ENCODE measurements around the gene RAB28. TPM values are rescaled to one million over a fixed set of nuclear protein-coding genes. Genes with fewer than 3 reads are reported as not detected.
"Not testable (repeated sequence)": the region's sequence is repeated elsewhere in the genome, so short reads cannot be mapped to it uniquely, and the experiment has no call there.

The RAB28 gene
- total and polyA plus RNA-seq, 4 donors: 14.7 to 20.6 (median 18.1) TPM

DNA sequence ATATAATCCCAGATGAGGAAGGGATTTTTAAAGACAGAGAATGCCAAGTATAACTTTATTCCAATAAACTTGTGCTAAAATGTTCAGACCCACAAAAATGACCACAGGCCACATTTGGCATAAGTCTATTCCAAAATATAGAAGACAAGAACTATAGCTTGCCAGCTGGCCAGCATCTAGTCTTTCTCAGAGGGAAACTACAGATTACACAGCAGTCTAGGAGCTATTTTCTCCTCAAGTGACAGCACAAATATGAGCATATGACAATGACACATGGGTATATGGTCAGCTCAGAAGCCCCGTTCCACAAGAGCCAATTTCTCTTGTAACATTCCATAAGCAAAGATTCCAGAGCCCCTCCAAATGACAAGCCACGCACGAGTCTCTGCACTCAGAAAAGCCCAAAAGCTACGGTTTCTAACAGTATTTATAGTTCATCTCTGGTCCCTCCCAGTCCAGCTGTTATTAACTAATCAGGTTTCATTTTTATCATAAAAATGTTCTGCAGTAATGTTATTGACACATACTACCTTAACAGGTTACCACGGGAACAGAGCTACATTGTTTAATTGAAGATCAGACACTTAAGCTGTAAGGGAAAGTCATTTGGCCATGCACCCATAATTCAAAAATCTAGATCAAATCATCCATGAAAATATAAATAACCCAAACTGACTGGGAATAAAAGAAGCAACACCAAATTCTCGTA lies 70.3 kb downstream of the RAB28 start:
- WGBS, 2 donors: 13 to 20% methylated on average over 6 of the region's 6 CpGs
- H3K36me3 ChIP-seq (ENCODE audit: control insufficient read depth in 1 of 2, insufficient read depth in 2 of 2, low read length in 1 of 2): no peaks in the 10 kb centered on the region
- H3K4me3 ChIP-seq (ENCODE audit: low read length in 2 of 2): no peak overlapping the region
- peaks cover 0 to 4% of the 10 kb centered on the region in 2 donors for H3K4me1 ChIP-seq (ENCODE audit: control insufficient read depth in 1 of 2, insufficient read depth in 2 of 2, low read length in 2 of 2)
- intact Hi-C loops (cut with DNase I): no loop called here
- H3K9me3 ChIP-seq (ENCODE audit: control insufficient read depth, low read length): no peaks in the 10 kb centered on the region
- no peak overlapping the region for H3K27ac ChIP-seq (ENCODE audit: low read depth in 1 of 2, low read length in 2 of 2)
- DNase-seq (no peak), ATAC-seq (ENCODE audit: low FRiP score) (no peak)
- H3K27me3 ChIP-seq (ENCODE audit: control insufficient read depth in 1 of 2, insufficient read depth in 2 of 2, low read length in 1 of 2): no peaks in the 10 kb centered on the region

DNA sequence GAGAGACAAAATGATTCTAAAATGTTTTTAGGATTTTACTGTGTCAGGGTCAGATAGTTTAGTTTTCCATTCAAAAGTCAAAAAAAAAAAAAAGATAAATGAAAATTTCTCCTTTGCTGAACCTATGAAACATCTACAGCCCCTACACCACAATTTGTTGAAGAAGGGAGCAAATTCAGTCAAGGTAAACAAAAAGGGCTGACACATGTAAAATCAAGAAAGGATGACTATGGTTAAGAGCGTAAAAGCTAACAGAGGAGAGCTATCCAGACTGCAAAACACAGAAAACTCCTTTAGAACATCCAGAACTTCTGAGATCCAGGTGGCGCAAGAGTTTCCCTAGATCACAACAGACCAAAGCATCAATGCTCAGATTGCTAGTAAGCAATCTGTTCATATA lies 72.2 kb downstream of the RAB28 start:
- 49 to 50% methylated on average over 2 of the region's 2 CpGs for WGBS, 2 donors
- no peak overlapping the region for H3K27ac ChIP-seq (ENCODE audit: low read depth in 1 of 2, low read length in 2 of 2)
- H3K27me3 ChIP-seq (ENCODE audit: control insufficient read depth in 1 of 2, insufficient read depth in 2 of 2, low read length in 1 of 2): no peaks in the 10 kb centered on the region
- no peaks in the 10 kb centered on the region for H3K9me3 ChIP-seq (ENCODE audit: control insufficient read depth, low read length)
- no peak overlapping the region for H3K4me3 ChIP-seq (ENCODE audit: low read length in 2 of 2)
- intact Hi-C loops (cut with DNase I): no loop called here
- ATAC-seq (ENCODE audit: low FRiP score) (no peak), DNase-seq (no peak)
- no peaks in the 10 kb centered on the region for H3K36me3 ChIP-seq (ENCODE audit: control insufficient read depth in 1 of 2, insufficient read depth in 2 of 2, low read length in 1 of 2)
- peaks cover 0 to 4% of the 10 kb centered on the region in 2 donors for H3K4me1 ChIP-seq (ENCODE audit: control insufficient read depth in 1 of 2, insufficient read depth in 2 of 2, low read length in 2 of 2)

DNA sequence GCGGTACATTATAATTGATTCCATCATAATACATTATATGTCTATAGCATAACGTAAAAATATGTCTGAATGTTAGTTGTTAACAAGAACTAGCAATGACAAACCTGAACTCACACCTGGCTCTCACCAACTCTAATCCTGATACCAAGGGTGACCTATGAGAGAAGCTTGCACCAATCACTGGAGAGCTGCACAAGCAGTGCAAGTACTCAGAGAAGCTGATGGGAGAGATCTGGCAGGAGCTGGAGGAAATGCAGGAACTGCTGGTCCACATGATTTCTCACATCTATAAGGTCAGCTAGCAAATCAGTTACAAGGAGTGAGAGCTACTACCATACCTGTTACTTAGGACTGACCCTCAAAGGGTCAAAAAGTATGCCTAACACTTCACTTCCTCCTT lies 74.8 kb downstream of the RAB28 start:
- WGBS, 2 donors: 97 to 98% methylated on average over 2 of the region's 2 CpGs
- intact Hi-C loops (cut with DNase I): no loop called here
- H3K36me3 ChIP-seq (ENCODE audit: control insufficient read depth in 1 of 2, insufficient read depth in 2 of 2, low read length in 1 of 2): no peaks in the 10 kb centered on the region

DNA sequence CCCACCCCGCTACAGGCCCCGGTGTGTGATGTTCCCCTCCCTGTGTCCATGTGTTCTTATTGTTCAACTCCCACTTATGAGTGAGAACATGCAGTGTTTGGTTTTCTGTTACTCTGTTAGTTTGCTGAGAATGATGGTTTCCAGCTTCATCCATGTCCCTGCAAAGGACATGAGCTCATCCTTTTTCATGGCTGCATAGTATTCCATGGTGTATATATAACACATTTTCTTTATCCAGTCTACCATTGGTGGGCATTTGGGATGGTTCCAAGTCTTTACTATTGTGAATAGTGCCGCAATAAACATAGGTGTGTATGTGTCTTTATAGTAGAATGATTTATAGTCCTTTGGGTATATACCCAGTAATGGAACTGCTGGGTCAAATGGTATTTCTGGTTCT lies 78.0 kb downstream of the RAB28 start:
- 97 to 99% methylated on average over 3 of the region's 3 CpGs for WGBS, 2 donors
- H3K27ac ChIP-seq (ENCODE audit: low read depth in 1 of 2, low read length in 2 of 2); ATAC-seq (ENCODE audit: low FRiP score); H3K4me3 ChIP-seq (ENCODE audit: low read length in 2 of 2); intact Hi-C loops (cut with DNase I); H3K9me3 ChIP-seq (ENCODE audit: control insufficient read depth, low read length); H3K27me3 ChIP-seq (ENCODE audit: control insufficient read depth in 1 of 2, insufficient read depth in 2 of 2, low read length in 1 of 2); H3K4me1 ChIP-seq (ENCODE audit: control insufficient read depth in 1 of 2, insufficient read depth in 2 of 2, low read length in 2 of 2); H3K36me3 ChIP-seq (ENCODE audit: control insufficient read depth in 1 of 2, insufficient read depth in 2 of 2, low read length in 1 of 2); DNase-seq: not testable (repeated sequence)

More for the DNA sequence above, 74.8 kb downstream of the RAB28 start:
- H3K27ac ChIP-seq (ENCODE audit: low read depth in 1 of 2, low read length in 2 of 2): no peak overlapping the region
- DNase-seq (no peak), ATAC-seq (ENCODE audit: low FRiP score) (no peak)
- no peaks in the 10 kb centered on the region for H3K9me3 ChIP-seq (ENCODE audit: control insufficient read depth, low read length)
- H3K4me3 ChIP-seq (ENCODE audit: low read length in 2 of 2): no peak overlapping the region
- H3K4me1 ChIP-seq (ENCODE audit: control insufficient read depth in 1 of 2, insufficient read depth in 2 of 2, low read length in 2 of 2): peaks cover 0 to 4% of the 10 kb centered on the region in 2 donors
- no peaks in the 10 kb centered on the region for H3K27me3 ChIP-seq (ENCODE audit: control insufficient read depth in 1 of 2, insufficient read depth in 2 of 2, low read length in 1 of 2)

DNA sequence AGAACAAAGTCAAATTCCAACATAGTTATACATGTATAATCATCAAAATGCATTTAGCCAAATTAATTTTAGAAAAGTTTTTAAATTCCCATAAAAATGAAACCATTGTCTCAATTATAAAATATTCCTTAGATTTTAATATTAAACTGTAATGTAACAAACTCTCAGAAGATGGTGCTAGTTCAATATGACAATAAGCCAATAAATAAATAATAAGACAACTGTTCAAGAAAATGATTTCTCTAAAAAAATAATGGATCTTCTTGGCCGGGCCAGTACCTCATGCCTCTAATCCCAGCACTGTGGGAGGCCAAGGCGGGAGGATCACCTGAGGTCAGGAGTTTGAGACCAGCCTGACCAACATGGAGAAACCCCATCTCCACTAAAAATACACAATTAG lies 80.3 kb downstream of the RAB28 start:
- ATAC-seq (ENCODE audit: low FRiP score): no peak
- Histone ChIP-seq H3K36me3 (ENCODE audit: control insufficient read depth in 1 of 2, insufficient read depth in 2 of 2, low read length in 1 of 2) (no peaks in the 10 kb centered on the region), H3K27me3 (ENCODE audit: control insufficient read depth in 1 of 2, insufficient read depth in 2 of 2, low read length in 1 of 2) (no peaks in the 10 kb centered on the region), H3K4me3 (ENCODE audit: low read length in 2 of 2) (no peak overlapping the region), H3K27ac (ENCODE audit: low read depth in 1 of 2, low read length in 2 of 2) (no peak overlapping the region), H3K4me1 (ENCODE audit: control insufficient read depth in 1 of 2, insufficient read depth in 2 of 2, low read length in 2 of 2) (no peaks in the 10 kb centered on the region), H3K9me3 (ENCODE audit: control insufficient read depth, low read length) (no peaks in the 10 kb centered on the region)
- intact Hi-C loops (cut with DNase I): no loop called here
- DNase-seq: no peak
- WGBS, 2 donors: 89 to 90% methylated on average over 2 of the region's 2 CpGs

DNA sequence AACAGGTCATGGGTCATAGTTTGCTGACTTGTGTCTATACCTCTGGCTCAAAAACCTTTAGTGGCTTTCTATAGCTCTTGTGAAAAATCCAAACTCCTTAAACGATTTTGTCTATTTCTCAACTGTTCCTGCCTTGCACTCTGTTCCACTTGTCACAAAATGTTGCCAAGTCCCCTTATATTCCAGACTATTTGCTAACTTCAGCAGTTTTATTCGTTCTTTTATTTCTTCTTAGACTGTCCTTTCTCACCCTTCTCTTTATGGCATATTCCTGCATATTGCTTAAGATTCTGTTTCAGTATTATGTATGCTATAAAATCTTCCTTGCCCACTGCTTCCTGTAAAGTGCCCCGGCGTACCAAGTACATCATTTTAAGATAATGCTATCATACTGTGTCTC lies 80.8 kb downstream of the RAB28 start:
- 76 to 81% methylated on average over 4 of the region's 4 CpGs for WGBS, 2 donors
- Histone ChIP-seq H3K4me3 (ENCODE audit: low read length in 2 of 2) (no peak overlapping the region), H3K4me1 (ENCODE audit: control insufficient read depth in 1 of 2, insufficient read depth in 2 of 2, low read length in 2 of 2) (no peaks in the 10 kb centered on the region), H3K36me3 (ENCODE audit: control insufficient read depth in 1 of 2, insufficient read depth in 2 of 2, low read length in 1 of 2) (no peaks in the 10 kb centered on the region), H3K27me3 (ENCODE audit: control insufficient read depth in 1 of 2, insufficient read depth in 2 of 2, low read length in 1 of 2) (no peaks in the 10 kb centered on the region), H3K27ac (ENCODE audit: low read depth in 1 of 2, low read length in 2 of 2) (no peak overlapping the region), H3K9me3 (ENCODE audit: control insufficient read depth, low read length) (no peaks in the 10 kb centered on the region)
- ATAC-seq (ENCODE audit: low FRiP score) (no peak), DNase-seq (no peak)
- intact Hi-C loops (cut with DNase I): no loop called here

DNA sequence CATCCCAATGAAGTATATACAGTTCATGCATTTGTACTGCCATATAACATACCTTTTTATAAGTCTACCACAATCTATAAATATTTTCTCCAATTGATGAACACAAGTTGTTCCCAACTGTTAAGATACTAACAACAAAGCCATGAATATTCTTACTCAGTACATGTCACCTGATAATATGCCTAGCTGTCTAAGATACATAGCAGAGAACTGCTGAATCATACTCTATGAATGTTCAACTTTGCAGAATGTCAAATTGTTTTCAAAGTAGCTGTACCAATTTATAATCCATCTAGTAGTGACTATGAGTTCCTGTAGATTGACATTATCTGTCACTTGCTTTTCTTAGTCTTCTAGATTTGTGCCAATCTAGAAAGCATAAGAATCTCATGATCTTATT lies 84.9 kb downstream of the RAB28 start:
- Histone ChIP-seq H3K27me3 (ENCODE audit: control insufficient read depth in 1 of 2, insufficient read depth in 2 of 2, low read length in 1 of 2) (no peaks in the 10 kb centered on the region), H3K4me1 (ENCODE audit: control insufficient read depth in 1 of 2, insufficient read depth in 2 of 2, low read length in 2 of 2) (no peaks in the 10 kb centered on the region), H3K36me3 (ENCODE audit: control insufficient read depth in 1 of 2, insufficient read depth in 2 of 2, low read length in 1 of 2) (no peaks in the 10 kb centered on the region), H3K4me3 (ENCODE audit: low read length in 2 of 2) (no peak overlapping the region), H3K27ac (ENCODE audit: low read depth in 1 of 2, low read length in 2 of 2) (no peak overlapping the region), H3K9me3 (ENCODE audit: control insufficient read depth, low read length) (no peaks in the 10 kb centered on the region)
- DNase-seq (no peak), ATAC-seq (ENCODE audit: low FRiP score) (no peak)
- intact Hi-C loops (cut with DNase I): no loop called here

DNA sequence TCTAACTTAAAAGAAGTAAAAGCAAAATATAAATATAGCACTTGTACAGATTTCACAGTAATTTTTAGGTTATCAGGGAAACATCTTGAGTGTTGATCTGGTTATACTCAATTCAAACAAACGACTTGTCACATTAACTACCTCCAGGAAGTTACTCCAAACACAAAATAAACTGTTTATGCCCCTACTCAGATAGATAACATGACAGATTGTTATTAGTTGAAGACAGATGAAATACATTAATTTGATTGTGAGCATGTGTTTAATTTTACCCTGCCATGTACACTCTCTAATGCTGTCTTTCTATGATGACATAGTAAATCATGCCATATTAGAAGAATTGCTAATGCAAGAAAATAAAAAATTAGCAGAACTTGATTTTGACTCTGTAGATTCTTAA lies 88.0 kb downstream of the RAB28 start:
- no peaks in the 10 kb centered on the region for H3K4me1 ChIP-seq (ENCODE audit: control insufficient read depth in 1 of 2, insufficient read depth in 2 of 2, low read length in 2 of 2)
- ATAC-seq (ENCODE audit: low FRiP score): no peak
- no peak overlapping the region for H3K4me3 ChIP-seq (ENCODE audit: low read length in 2 of 2)
- H3K36me3 ChIP-seq (ENCODE audit: control insufficient read depth in 1 of 2, insufficient read depth in 2 of 2, low read length in 1 of 2): no peaks in the 10 kb centered on the region
- H3K27ac ChIP-seq (ENCODE audit: low read depth in 1 of 2, low read length in 2 of 2): no peak overlapping the region
- DNase-seq: no peak
- no peaks in the 10 kb centered on the region for H3K27me3 ChIP-seq (ENCODE audit: control insufficient read depth in 1 of 2, insufficient read depth in 2 of 2, low read length in 1 of 2)
- no peaks in the 10 kb centered on the region for H3K9me3 ChIP-seq (ENCODE audit: control insufficient read depth, low read length)
- 42 to 52% methylated on average over 1 of the region's 1 CpG for WGBS, 2 donors
- intact Hi-C loops (cut with DNase I): no loop called here

DNA sequence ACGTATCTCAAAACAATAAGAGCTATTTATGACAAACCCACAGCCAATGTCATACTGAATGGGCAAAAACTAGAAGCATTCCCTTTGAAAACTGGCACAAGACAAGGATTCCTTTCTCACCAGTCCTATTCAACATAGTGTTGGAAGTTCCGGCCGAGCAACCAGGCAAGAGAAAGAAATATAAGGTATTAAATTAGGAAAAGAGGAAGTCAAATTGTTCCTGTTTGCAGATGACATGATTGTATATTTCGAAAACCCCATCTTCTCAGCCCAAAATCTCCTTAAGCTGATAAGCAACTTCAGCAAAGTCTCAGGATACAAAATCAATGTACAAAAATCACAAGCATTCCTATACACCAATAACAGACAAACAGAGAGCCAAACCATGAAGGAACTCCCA lies 94.2 kb downstream of the RAB28 start:
- H3K36me3 ChIP-seq (ENCODE audit: control insufficient read depth in 1 of 2, insufficient read depth in 2 of 2, low read length in 1 of 2); intact Hi-C loops (cut with DNase I); ATAC-seq (ENCODE audit: low FRiP score); H3K4me3 ChIP-seq (ENCODE audit: low read length in 2 of 2); H3K27ac ChIP-seq (ENCODE audit: low read depth in 1 of 2, low read length in 2 of 2); H3K27me3 ChIP-seq (ENCODE audit: control insufficient read depth in 1 of 2, insufficient read depth in 2 of 2, low read length in 1 of 2); DNase-seq; H3K9me3 ChIP-seq (ENCODE audit: control insufficient read depth, low read length); H3K4me1 ChIP-seq (ENCODE audit: control insufficient read depth in 1 of 2, insufficient read depth in 2 of 2, low read length in 2 of 2): not testable (repeated sequence)
- 87 to 90% methylated on average over 4 of the region's 4 CpGs for WGBS, 2 donors

All from aorta (tissue), 5 donors.